AG08396 (cell line): ENCODE data around the gene TCF23.
"Not testable (repeated sequence)": the region's sequence is repeated elsewhere in the genome, so short reads cannot be mapped to it uniquely, and the experiment has no call there.

Experiments used
- DNase-seq: peaks from one replicate; pipeline ENCODE4 v3.0.0; 2012; ENCODE audit warnings: low spot score, mixed read lengths

The TCF23 gene

GRCh38 chr2:27148801-27149439 is at the start of gene TCF23:
Gene TCF23 (plus strand): TSS chr2:27149004. CDS start chr2:27149134, 130 bp downstream.
- DNase-seq: no peak

- DNase-seq: no peak
These were observed 49.4 kb upstream of the TCF23 start for GRCh38 chr2:27099334-27099955.

DNA sequence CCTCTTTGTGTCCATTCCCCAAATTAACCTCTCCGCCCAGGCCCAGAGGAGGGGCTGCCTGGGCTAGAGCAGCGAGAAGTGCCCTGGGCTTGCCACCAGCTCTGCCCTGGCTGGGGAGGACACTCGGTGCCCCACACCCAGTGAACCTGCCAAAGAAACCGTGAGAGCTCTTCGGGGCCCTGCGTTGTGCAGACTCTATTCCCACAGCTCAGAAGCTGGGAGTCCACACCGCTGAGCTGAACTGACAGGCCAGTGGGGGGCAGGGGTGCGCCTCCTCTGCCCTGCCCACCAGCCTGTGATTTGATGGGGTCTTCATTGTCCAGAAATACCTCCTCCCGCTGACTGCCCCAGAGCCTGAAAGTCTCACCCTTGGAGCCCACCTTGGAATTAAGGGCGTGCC is 48.8 kb upstream of the TCF23 start:
- no peak for DNase-seq

DNA sequence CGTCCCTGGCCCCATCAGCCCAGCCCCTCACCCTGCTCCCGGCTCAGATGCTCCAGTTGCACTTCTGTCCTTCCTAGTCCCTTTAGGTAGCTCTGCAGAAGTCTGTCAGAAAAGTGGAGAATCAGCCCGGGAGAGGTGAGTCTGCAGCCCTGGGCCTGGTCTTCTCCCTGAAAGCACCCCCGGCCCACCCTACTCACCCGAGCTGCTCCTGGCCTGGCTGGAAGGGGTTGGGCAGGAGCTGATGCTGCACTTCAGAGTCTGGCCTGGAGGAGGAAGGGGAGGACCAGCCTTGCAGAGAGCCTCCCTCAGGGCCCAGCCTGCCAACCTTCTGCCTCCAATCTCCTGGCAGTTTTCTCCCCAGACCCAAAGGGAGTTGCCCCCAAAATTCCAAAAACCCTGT is 46.5 kb upstream of the TCF23 start:
- no peak for DNase-seq

GRCh38 chr2:27105981-27106380 is 42.8 kb upstream of the TCF23 start:
- DNase-seq: no peak

- no peak for DNase-seq
These were observed 40.6 kb upstream of the TCF23 start for GRCh38 chr2:27108221-27108620.

DNA sequence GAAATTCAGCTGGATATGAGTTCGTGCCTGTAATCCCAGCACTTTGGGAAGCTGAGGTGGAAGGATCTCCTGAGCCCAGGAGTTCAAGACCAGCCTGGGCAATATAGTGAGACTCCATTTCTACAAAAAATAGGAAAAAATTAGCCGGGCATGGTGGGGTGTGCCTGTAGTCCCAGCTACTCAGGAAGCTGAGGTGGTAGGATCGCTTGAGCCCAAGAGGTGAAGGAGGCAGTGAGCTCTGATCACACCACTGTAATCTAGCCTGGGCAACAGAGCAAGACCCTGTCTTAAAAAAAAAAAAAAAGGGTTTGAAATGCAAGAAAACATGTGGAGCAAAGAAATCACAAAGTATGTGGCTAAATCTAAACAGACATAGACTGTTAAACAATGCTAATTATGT is 39.7 kb upstream of the TCF23 start:
- DNase-seq: no peak

DNA sequence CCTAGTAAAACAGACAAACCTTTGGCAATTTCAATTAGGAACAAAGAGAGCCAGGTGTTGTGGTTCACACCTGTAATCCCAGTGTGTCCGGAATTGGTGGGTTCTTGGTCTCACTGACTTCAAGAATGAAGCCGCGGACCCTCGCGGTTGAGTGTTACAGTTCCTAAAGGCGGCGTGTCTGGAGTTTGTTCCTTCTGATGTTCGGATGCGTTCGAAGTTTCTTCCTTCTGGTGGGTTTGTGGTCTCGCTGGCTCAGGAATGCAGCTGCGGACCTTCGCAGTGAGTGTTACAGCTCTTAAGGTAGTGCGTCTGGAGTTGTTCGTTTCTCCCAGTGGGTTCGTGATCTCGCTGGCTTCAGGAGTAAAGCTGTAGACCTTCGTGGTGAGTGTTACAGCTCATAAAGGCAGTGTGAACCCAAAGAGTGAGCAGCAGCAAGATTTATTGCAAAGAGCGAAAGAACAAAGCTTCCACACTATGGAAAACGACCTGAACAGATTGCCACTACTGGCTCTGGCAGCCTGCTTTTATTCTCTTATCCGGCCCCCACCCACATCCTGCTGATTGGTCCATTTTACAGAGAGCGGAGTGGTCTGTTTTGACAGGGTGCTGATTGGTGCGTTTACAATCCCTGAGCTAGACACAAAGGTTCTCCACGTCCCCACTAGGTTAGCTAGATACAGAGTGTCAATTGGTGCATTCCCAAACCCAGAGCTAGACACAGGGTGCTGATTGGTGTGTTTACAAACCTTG is 38.0 kb upstream of the TCF23 start:
- DNase-seq: not testable (repeated sequence)

- not testable (repeated sequence) for DNase-seq
These were observed 37.3 kb upstream of the TCF23 start for GRCh38 chr2:27111392-27112078.

DNA sequence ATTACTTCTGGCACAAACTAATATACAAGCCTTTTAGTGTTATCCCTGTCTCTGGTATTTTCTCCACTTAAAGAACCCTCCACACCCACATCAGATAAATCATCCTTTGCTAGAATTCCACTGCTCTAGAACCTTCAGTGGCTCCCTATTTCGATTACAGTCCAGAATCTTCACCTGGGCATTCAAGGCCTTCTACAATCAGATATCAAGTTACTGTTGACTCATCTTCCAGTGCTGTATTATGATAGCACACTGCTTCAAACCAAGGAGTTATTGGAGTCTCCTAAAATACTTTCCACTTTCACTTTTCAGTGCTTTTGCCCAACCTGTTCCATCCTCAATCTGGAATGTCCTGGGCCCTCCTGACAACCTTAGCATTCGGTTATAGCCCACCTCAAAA is 33.3 kb upstream of the TCF23 start:
- no peak for DNase-seq

DNA sequence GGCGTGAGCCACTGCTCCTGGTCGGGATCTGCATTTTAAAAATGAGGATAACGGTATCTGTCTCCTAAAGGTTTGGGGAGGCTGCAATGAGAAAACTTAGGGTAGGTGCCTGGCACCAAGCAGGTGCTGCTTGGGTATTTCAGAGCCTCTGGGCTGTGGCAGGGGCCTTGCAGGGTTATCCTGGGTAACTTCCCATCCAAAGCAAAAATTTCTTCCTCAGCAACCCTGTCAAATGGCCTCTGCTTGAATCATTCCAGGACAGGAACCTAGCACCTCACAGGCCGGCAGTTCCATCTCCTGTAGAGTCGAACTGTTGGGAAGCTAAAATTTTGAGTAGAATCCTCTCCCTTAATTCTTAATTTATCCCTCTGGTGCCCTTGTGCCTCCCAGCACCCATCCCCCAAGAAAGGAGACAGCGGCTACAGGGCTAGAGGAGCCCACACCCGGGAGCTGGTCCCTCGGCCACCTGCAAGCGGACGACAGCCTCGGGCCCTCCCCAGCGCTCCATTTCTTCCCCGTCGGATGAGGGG is 30.7 kb upstream of the TCF23 start:
- no peak for DNase-seq

GRCh38 chr2:27118525-27119329 is 30.1 kb upstream of the TCF23 start, which contains the start of gene CGREF1:
Gene CGREF1 (minus strand): TSS chr2:27119128. CDS start chr2:27104366, 14,762 bp downstream.
- DNase-seq: peak; percentile 48

DNA sequence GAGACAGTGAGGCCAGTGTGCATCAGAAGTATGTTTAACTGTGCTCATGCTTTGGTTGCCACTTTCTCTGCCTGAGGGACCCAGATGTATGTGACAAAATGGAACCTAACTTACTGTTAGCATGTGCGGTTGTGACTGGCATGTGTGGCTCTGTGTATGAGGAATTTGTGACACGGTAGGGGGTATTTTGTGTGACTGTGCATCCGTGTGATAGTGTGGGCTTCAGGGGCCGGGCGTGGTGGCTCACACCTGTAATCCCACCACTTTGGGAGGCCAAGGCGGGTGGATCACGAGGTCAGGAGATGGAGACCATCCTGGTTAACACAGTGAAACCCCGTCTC is 29.5 kb upstream of the TCF23 start:
- DNase-seq: not testable (repeated sequence)

DNA sequence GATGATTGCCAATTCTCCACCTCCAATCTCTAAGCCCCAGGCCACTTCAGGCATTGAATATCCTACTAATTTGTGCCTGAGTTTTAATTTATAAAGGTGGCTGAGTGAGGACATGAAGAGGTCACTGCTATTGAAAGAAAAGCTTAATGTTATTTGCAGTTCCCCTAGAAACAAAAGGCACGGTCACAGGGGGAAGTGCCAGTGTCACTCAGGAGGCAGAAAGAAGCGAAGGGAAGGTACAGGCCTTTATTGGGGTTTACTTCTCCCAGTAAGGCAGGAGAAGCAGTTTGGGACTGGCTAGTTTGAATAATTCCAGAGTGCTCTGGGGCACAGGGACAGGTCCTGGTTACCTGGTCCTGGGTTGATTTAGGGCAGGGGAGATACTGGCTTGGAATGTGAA is 26.9 kb upstream of the TCF23 start:
- no peak for DNase-seq

DNA sequence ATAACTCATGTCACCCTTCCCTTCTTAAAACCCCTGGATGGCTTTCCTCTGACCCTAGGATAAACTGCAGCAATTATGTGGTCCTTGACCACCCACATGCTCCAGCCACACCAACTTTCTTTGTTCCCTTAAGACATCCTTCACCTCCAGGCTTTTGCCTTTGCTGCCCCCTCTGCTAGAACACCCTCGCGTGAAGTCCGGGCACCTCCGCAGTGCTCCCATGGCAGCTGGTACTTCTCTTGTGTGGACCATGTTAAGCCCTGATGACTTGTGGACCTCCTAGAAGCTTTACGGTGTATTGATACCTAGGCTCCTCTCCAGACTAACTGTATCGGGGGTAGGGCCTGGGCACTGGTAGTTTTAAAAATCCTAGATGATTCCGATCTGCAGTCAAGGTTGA is 26.0 kb upstream of the TCF23 start:
- no peak for DNase-seq

DNA sequence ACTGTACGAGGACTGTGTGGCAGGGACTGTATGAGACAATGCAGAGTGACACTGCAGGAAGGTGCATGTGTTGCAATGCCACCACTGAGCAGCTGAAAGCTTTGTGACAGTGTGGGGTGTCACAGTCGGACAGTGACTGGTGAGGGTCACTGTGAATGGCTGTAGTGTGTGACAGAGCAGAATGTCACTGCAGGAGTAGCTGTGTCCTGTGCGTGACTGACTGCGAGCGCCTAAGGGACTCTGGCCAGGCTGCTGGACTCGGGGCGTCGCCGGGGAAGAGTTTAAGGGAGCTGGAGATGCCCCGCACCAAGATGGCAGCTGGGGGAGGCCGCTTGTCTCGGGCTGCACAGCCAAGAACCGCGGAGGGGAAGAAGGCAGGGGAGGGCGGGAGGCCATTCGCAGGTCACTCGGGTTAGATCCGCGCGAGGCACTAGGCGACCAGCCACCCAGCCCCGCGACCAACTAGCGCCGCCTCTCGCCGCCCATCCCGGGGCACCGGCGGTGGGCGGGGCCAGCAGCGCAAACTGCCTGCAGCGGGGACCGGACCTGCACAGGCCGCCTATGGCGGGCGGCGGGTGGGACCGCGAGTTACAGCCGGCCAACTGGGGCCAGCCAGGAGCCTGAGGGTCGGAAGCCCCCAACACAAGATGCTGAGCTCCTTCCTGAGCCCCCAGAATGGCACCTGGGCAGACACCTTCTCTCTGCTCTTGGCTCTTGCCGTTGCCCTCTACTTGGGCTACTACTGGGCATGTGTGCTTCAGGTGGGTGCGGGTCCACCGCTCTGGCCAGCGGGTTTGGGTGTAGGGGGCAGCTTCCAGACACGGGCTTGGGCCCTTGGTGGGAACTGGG is 25.3 kb upstream of the TCF23 start, which contains the start of gene ABHD1:
ABHD1 (plus strand) TSS at position 514 of the 849 bp plus-strand sequence; CDS start at position 648, 134 bp downstream.
- peak; percentile 66 for DNase-seq

GRCh38 chr2:27125104-27125503 is 23.7 kb upstream of the TCF23 start:
- no peak for DNase-seq

GRCh38 chr2:27126252-27126710 is 22.5 kb upstream of the TCF23 start:
- DNase-seq: no peak

GRCh38 chr2:27127883-27128667 is 20.7 kb upstream of the TCF23 start:
- no peak for DNase-seq
